ENCODE measurements around the gene UPK3A. TPM values are rescaled to one million over a fixed set of nuclear protein-coding genes. Genes with fewer than 3 reads are reported as not detected.

The UPK3A gene
- total and polyA plus RNA-seq, 2 of the 13 experiments (the other 11 are each of a cell fraction or from before 2014, with no cell fraction given): 10.5 to 13.8 TPM

GRCh38 chr22:45324311-45324711, 39.6 kb downstream of the UPK3A start:
- no peak overlapping the region for H3K9ac ChIP-seq (ENCODE audit: insufficient read depth, low read depth, low read length)
- peaks cover 22% of the 10 kb centered on the region for H3K4me1 ChIP-seq (ENCODE audit: insufficient read depth, low read length)
- ChIA-PET POLR2A (no interaction called here), CTCF (ENCODE audit: low intra/inter-chr PET ratio, low total read pairs) (no interaction called here)
- no peaks in the 10 kb centered on the region for H3K27me3 ChIP-seq (ENCODE audit: control insufficient read depth in 1 of 2, insufficient read depth in 2 of 2, low read length in 2 of 2)
- no TSS peak for BruUV-seq (replicated peaks)
- H3K79me2 ChIP-seq (ENCODE audit: insufficient read depth, low read length): peaks cover 41% of the 10 kb centered on the region
- no peak overlapping the region for H2AFZ ChIP-seq (ENCODE audit: low read length)
- H3K9me3 ChIP-seq (ENCODE audit: low read length): no peaks in the 10 kb centered on the region
- peaks cover 31 to 61% of the 10 kb centered on the region in 2 experiments for H3K36me3 ChIP-seq (replicated peaks in 1 of 2; ENCODE audit: control insufficient read depth in 1 of 2, insufficient read depth in 2 of 2, low read length in 2 of 2)
- ATAC-seq (no peak), FAIRE-seq (no peak), DNase-seq (ENCODE audit: low spot score) (no peak)
- H3K27ac ChIP-seq (ENCODE audit: extremely low read length, insufficient read depth, low read length): no peak overlapping the region
- no peak overlapping the region for H3K4me3 ChIP-seq (replicated peaks in 1 of 3; ENCODE audit: insufficient read depth in 1 of 3, low read depth in 2 of 3, low read length in 3 of 3)
- in situ Hi-C loops (cut with HindIII; ENCODE audit: extremely low pct_ligation_motif_present, low pct_unique_long_range_greater_than_20kb) (no loop called here), intact Hi-C loops (cut with micrococcal nuclease; ENCODE audit: unreplicated experiment) (no loop called here)
- H3K4me2 ChIP-seq (ENCODE audit: low read depth, low read length): no peak overlapping the region
- H4K20me1 ChIP-seq (ENCODE audit: insufficient read depth, low read length): 0 out of 2 replicates have a peak, but pooled peaks cover 5% of the 10 kb centered on the region
- WGBS (ENCODE audit: low lambda C conversion rate): 99% methylated on average over 8 of the region's 12 CpGs
- TF ChIP-seq DRAP1 (CRISPR knock-in tag; IDR thresholded peaks at IDR 0.05) (no peak), ZNF451 (CRISPR knock-in tag; IDR thresholded peaks at IDR 0.05) (no peak), ZBTB33 (CRISPR knock-in tag; IDR thresholded peaks at IDR 0.05) (no peak), ZNF570 (CRISPR knock-in tag; IDR thresholded peaks at IDR 0.05; ENCODE audit: borderline replicate concordance) (no peak), ZNF792 (CRISPR knock-in tag; IDR thresholded peaks at IDR 0.05) (no peak), PBX3 (CRISPR knock-in tag; IDR thresholded peaks at IDR 0.05; ENCODE audit: borderline replicate concordance) (no peak), HDAC2 (CRISPR knock-in tag; IDR thresholded peaks at IDR 0.05) (no peak), THYN1 (CRISPR knock-in tag; IDR thresholded peaks at IDR 0.05; ENCODE audit: borderline replicate concordance, low read depth) (no peak), SNAPC4 (CRISPR knock-in tag; IDR thresholded peaks at IDR 0.05) (no peak), CSRNP1 (CRISPR knock-in tag; IDR thresholded peaks at IDR 0.05) (no peak), KAT8 (CRISPR knock-in tag; IDR thresholded peaks at IDR 0.05) (no peak), ZNF747 (CRISPR knock-in tag; IDR thresholded peaks at IDR 0.05; ENCODE audit: borderline replicate concordance) (no peak)
